Pancreas (tissue), 10 donors: ENCODE measurements around the gene CCDC85C. TPM values are rescaled to one million over a fixed set of nuclear protein-coding genes. Genes with fewer than 3 reads are reported as not detected.

Source experiments
- ATAC-seq, 4 donors: fragments of 200-7000 bp; cut with Tn5 transposase; one replicate each; pipeline versions ENCODE4 v1.8.0 to v1.9.1; 2020; ENCODE audit warnings: mild to moderate bottlenecking in 4 of 4, moderate library complexity in 4 of 4
- DNase-seq, 6 donors: peaks; one replicate each; pipeline ENCODE4 v3.0.0-alpha.2; 2020
- FAIRE-seq: peaks from 2 replicates; lab custom pipeline; 2012; peaks lifted over from hg19 to GRCh38; lab: Jason Lieb, UNC
- H3K27ac ChIP-seq, 4 donors: fragments of 200-600 bp; sonication (generic); 1 replicate in 3 of 4; 2 replicates in 1 of 4; pipeline versions ENCODE4 v1.5.0 to v1.8.0; 2020
- H3K27me3 ChIP-seq, 4 donors: fragments of 200-600 bp; one replicate each; pipeline ENCODE4 v1.8.0; 2021
- H3K36me3 ChIP-seq, 3 donors: fragments of 200-600 bp; sonication (generic) in 1 of 3; one replicate each; pipeline versions ENCODE4 v1.5.0 to v1.8.0; 2020 to 2021
- H3K4me1 ChIP-seq, 3 donors: fragments of 200-600 bp; one replicate each; pipeline ENCODE4 v1.8.0; 2021
- H3K4me3 ChIP-seq, 4 donors: fragments of 200-600 bp; sonication (generic) in 2 of 4; one replicate each; pipeline versions ENCODE4 v1.5.0 to v1.8.0; 2020 to 2021
- H3K9me3 ChIP-seq, 4 donors: fragments of 200-600 bp; one replicate each; pipeline ENCODE4 v1.8.0; 2021
- CTCF ChIP-seq, 4 donors: fragments of 200-600 bp; sonication (generic) in 3 of 4; IDR thresholded peaks; one replicate each; pipeline versions ENCODE4 v1.5.0 to v1.8.0; 2021; ENCODE audit warnings: antibody characterized with exemption in 4 of 4
- WGBS, 2 donors: extraction: QIAGEN DNeasy Blood & Tissue Kit; methylation state at CpG; one replicate each; pipeline ENCODE4 v1.1.7; 2013; 5-methylcytosine and 5-hydroxymethylcytosine counted together
- intact Hi-C, 3 donors: fragments of 100-400 bp; cut with DNase I; formaldehyde crosslinking; loops; one replicate each; pipeline versions ENCODE4 v1.11.1 to v1.14.2; 2022
- polyA plus RNA-seq, 2 donors: library from polyadenylated mRNA; stranded (reverse); fragments of 200-250 nt; gene quantifications; one replicate each; pipeline ENCODE4 v1.2.3, GENCODE V29; 2013
- total RNA-seq, 6 donors: library from RNA; stranded (reverse); fragmentation: NEBNext Ultra II Directional in 4 of 6; extraction: Animal tissue kit (Norgen Biotek cat#: 25700) in 4 of 6; gene quantifications; one replicate each; pipeline versions ENCODE4 v1.2.1 to v1.2.4, GENCODE V29; 2021 to 2023
- donor health status: healthy with polysubstance abuse.
- donor health status: DM: no; HTN: no; CAD: no; lungs with moderate emphysema.
- donor health status: DM: no; HTN: no; CAD: no.
- donor health status: control.
- donor health status: control.
- donor health status: Bipolar disorder and iron deficiency.
- donor health status: DM: yes; HTN: yes; CAD: no.
- donor health status: DM: no; HTN: no; CAD: no.
- donor health status: DM: no; HTN: no; CAD: no.
- donor health status: DM: yes; HTN: yes; CAD: no.

Gene CCDC85C
- total and polyA plus RNA-seq, 8 donors, result 9.5 to 22.2 (median 17.6) TPM

DNA sequence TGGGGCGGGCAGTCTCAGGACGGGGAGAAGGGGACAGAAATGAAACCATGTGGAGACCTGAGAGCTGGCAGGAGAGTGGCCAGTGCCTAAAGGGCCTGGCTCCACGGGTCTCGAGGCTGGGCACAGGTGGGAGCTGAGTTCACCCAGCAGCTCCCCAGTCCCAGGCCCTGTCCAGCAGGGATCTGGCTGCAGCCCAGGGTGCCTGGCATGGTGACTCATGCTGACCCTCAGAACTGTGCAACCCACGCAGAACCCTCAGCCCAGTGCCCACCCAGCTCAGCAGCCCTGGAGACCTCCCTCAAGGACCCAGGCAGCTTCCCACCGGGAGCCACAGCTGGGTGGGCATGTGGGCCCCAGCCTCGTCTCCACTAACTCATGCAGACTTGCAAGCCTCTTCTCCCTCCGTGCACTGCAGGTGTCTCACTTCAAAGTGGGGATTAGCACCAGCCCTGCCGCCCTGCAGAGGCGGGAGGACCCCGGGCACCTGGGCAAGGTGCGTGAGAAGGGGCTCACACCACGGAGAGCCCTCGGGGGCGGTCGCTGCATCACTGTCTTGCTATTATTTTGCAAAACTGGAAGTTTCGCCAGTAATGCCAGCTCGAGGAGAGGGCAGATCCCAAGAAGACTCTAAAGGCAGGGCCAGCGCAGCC, 76.5 kb downstream of the CCDC85C start:
- WGBS, 2 donors, result 80 to 85% methylated on average over 19 of the region's 19 CpGs
- Histone ChIP-seq H3K36me3 (no peaks in the 10 kb centered on the region), H3K27me3 (no peaks in the 10 kb centered on the region), H3K4me1 (no peaks in the 10 kb centered on the region), H3K4me3 (no peak overlapping the region), H3K27ac (no peak overlapping the region), H3K9me3 (no peaks in the 10 kb centered on the region)
- intact Hi-C loops, result loop anchor here in 1 of 3 donors (10.0 kb wide), 1 partner anchor 107 kb away; no protein-coding TSS in a partner anchor
- FAIRE-seq (no peak), DNase-seq (peak in 1 of 6 donors; percentile 54), ATAC-seq (no peak)
- no peak for TF ChIP-seq CTCF (IDR thresholded peaks at IDR 0.05)

DNA sequence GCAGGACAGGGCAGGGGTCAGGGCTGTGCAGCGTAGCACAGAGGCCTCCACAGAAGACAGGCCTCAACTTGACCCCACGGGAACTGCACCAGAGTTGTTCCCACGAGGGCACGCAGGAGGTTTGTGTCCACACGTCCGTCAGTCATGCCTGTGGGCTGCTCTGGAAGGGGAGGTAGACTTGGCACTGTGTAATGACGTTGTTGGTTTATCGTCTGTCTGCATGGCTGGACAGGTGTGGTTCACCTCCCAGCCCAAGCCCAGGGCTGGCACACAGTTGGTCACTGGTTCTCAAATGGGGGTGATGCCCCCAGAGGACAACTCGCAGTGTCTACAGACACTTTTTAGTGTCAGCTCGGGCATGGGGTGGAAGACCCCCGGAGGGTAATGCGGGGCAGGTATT, 77.0 kb downstream of the CCDC85C start:
- DNase-seq, result no peak
- FAIRE-seq, result no peak
- ATAC-seq, result no peak
- Histone ChIP-seq H3K27me3 (no peaks in the 10 kb centered on the region), H3K9me3 (no peaks in the 10 kb centered on the region), H3K4me1 (no peaks in the 10 kb centered on the region), H3K36me3 (no peaks in the 10 kb centered on the region), H3K4me3 (no peak overlapping the region), H3K27ac (no peak overlapping the region)
- intact Hi-C loops, result loop anchor here in 1 of 3 donors (10.0 kb wide), 1 partner anchor 108 kb away; no protein-coding TSS in a partner anchor
- 67 to 68% methylated on average over 11 to 12 of the region's 12 CpGs for WGBS, 2 donors
- no peak for TF ChIP-seq CTCF (IDR thresholded peaks at IDR 0.05)

DNA sequence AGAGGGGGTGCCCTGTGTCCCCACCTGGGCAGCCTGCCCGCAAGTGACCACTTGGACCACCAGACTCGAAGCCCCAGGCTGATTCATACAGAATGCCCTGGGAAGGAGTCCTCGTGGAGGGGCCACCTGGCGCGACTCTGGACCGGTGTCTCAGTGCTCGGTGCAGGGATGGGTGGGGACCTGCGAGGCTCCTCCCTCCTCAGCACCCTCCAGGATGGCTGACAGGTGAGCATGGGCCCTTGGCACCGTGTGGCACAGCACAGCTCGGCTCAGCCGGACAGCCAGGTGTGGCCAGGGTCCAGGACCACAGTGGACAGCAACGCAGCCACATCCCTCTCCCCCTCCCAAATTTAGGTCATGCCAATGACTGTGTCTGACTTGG, 78.3 kb downstream of the CCDC85C start:
- 82% methylated on average over 11 to 12 of the region's 12 CpGs for WGBS, 2 donors
- H3K4me3 ChIP-seq, result no peak overlapping the region
- no peaks in the 10 kb centered on the region for H3K4me1 ChIP-seq
- ATAC-seq, result no peak
- H3K9me3 ChIP-seq, result no peaks in the 10 kb centered on the region
- H3K27me3 ChIP-seq, result no peaks in the 10 kb centered on the region
- TF ChIP-seq CTCF (IDR thresholded peaks at IDR 0.05), result no peak
- no peaks in the 10 kb centered on the region for H3K36me3 ChIP-seq
- intact Hi-C loops, result loop anchor here in 1 of 3 donors (10.0 kb wide), 1 partner anchor 109 kb away; no protein-coding TSS in a partner anchor
- peak in 1 of 6 donors; percentile 79 for DNase-seq
- no peak overlapping the region for H3K27ac ChIP-seq
- no peak for FAIRE-seq

DNA sequence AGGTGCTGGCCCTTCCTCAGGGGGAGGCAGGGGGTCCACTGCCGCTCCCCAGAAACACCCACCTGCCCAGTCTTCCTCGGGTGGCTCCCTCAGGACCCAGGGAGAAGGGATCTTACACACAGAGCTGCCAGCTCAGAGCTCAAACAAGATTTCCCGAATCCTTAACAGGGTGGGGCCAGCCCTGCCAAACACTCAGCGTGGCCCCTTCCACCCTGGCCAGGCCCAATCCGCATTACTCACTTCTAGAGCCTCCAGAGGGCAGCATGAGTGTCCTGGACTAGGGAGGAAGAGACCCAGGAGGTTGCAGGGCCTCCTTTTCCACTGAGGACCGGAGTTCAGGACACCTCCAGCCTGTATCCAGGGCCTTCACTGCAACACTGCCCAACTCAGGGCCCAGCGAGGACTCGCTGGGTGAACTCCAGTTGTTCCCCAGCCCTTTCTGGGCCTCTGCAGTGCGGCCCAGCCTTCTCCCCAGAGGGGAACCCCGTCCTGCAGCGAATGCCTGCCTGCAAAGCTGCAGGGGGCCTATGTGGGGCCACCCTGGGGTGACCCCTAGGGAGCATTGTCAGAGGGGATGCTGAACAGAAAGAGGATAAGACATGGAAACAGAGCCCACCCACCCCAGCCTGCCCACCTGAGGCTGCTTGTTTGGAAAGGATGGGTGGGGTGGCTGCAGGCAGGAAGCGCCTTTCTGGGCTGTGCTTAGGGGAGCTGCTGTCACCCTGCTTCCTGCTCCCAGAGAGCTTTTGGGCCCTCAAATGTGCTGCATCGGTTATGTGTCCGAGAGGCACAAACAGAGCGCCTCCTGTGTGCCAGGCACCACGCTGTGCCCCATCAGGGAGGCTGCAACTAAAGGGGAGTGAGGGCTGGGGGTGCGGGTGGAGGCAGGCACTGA, 79.0 kb downstream of the CCDC85C start:
- H3K4me3 ChIP-seq, result no peak overlapping the region
- intact Hi-C loops, result loop anchor here in 1 of 3 donors (10.0 kb wide), 1 partner anchor 110 kb away; no protein-coding TSS in a partner anchor
- no peak for FAIRE-seq
- peak; percentile 15 to 52 (median 42) for ATAC-seq
- no peak for DNase-seq
- H3K4me1 ChIP-seq, result no peaks in the 10 kb centered on the region
- no peaks in the 10 kb centered on the region for H3K9me3 ChIP-seq
- WGBS, 2 donors, result 74 to 81% methylated on average over 17 of the region's 17 CpGs
- no peaks in the 10 kb centered on the region for H3K27me3 ChIP-seq
- H3K36me3 ChIP-seq, result no peaks in the 10 kb centered on the region
- no peak overlapping the region for H3K27ac ChIP-seq
- TF ChIP-seq CTCF (IDR thresholded peaks at IDR 0.05), result no peak
